ENCODE measurements around the gene MAP4K5. TPM values are rescaled to one million over a fixed set of nuclear protein-coding genes. Genes with fewer than 3 reads are reported as not detected.
"Not testable (repeated sequence)": the region's sequence is repeated elsewhere in the genome, so short reads cannot be mapped to it uniquely, and the experiment has no call there.

Gene MAP4K5
- total RNA-seq, 3 donors from 2014 or later: 47.3 to 55.1 (median 48.5) TPM

GRCh38 chr14:50524731-50525515 is 7.4 kb downstream of the MAP4K5 start:
- Mint-ChIP-seq H3K36me3 (ENCODE audit: insufficient read depth) (peaks cover 22% of the 10 kb centered on the region), H3K4me1 (ENCODE audit: low read depth) (peaks cover 79% of the 10 kb centered on the region), H3K4me3 (peak overlapping the region; percentile 57), H3K27me3 (ENCODE audit: low read depth) (no peaks in the 10 kb centered on the region), H3K9me3 (no peaks in the 10 kb centered on the region)
- DNase-seq (no peak), ATAC-seq (no peak)

GRCh38 chr14:50524060-50524459 is 8.3 kb downstream of the MAP4K5 start:
- Mint-ChIP-seq H3K9me3 (no peaks in the 10 kb centered on the region), H3K27me3 (ENCODE audit: low read depth) (no peaks in the 10 kb centered on the region), H3K4me3 (peak overlapping the region; percentile 57), H3K36me3 (ENCODE audit: insufficient read depth) (peaks cover 21% of the 10 kb centered on the region), H3K4me1 (ENCODE audit: low read depth) (peaks cover 74% of the 10 kb centered on the region)
- ATAC-seq: peak; percentile 10 to 38
- no peak for DNase-seq

GRCh38 chr14:50523271-50524041 is 8.9 kb downstream of the MAP4K5 start:
- no peaks in the 10 kb centered on the region for H3K27me3 Mint-ChIP-seq (ENCODE audit: low read depth)
- DNase-seq (no peak), ATAC-seq (no peak)
- peaks cover 69% of the 10 kb centered on the region for H3K4me1 Mint-ChIP-seq (ENCODE audit: low read depth)
- H3K4me3 Mint-ChIP-seq: peak overlapping the region; percentile 57
- no peaks in the 10 kb centered on the region for H3K9me3 Mint-ChIP-seq
- H3K36me3 Mint-ChIP-seq (ENCODE audit: insufficient read depth): peaks cover 21% of the 10 kb centered on the region

- no peaks in the 10 kb centered on the region for H3K9me3 Mint-ChIP-seq
- H3K4me3 Mint-ChIP-seq: peak overlapping the region; percentile 42
- peaks cover 66% of the 10 kb centered on the region for H3K4me1 Mint-ChIP-seq (ENCODE audit: low read depth)
- peak; percentile 81 to 82 for ATAC-seq
- no peaks in the 10 kb centered on the region for H3K27me3 Mint-ChIP-seq (ENCODE audit: low read depth)
- no peak for DNase-seq
- peaks cover 21% of the 10 kb centered on the region for H3K36me3 Mint-ChIP-seq (ENCODE audit: insufficient read depth)
These were observed 10.4 kb downstream of the MAP4K5 start for GRCh38 chr14:50521912-50522341.

GRCh38 chr14:50520947-50521815 is 11.2 kb downstream of the MAP4K5 start:
- peak; percentile 47 for DNase-seq
- H3K4me1 Mint-ChIP-seq (ENCODE audit: low read depth): peaks cover 64% of the 10 kb centered on the region
- H3K36me3 Mint-ChIP-seq (ENCODE audit: insufficient read depth): peaks cover 19% of the 10 kb centered on the region
- peak; percentile 76 to 79 for ATAC-seq
- H3K4me3 Mint-ChIP-seq: peak overlapping the region; percentile 48
- no peaks in the 10 kb centered on the region for H3K27me3 Mint-ChIP-seq (ENCODE audit: low read depth)
- H3K9me3 Mint-ChIP-seq: no peaks in the 10 kb centered on the region

GRCh38 chr14:50516091-50516490 is 16.3 kb downstream of the MAP4K5 start:
- peaks cover 30% of the 10 kb centered on the region for H3K4me1 Mint-ChIP-seq (ENCODE audit: low read depth)
- no peaks in the 10 kb centered on the region for H3K27me3 Mint-ChIP-seq (ENCODE audit: low read depth)
- H3K36me3 Mint-ChIP-seq (ENCODE audit: insufficient read depth): peaks cover 9% of the 10 kb centered on the region
- ATAC-seq: no peak
- H3K4me3 Mint-ChIP-seq: no peak overlapping the region
- peaks cover 4% of the 10 kb centered on the region for H3K9me3 Mint-ChIP-seq
- no peak for DNase-seq

GRCh38 chr14:50512463-50512862 is 19.9 kb downstream of the MAP4K5 start:
- ATAC-seq (no peak), DNase-seq (no peak)
- H3K4me1 Mint-ChIP-seq (ENCODE audit: low read depth): peaks cover 32% of the 10 kb centered on the region
- H3K4me3 Mint-ChIP-seq: no peak overlapping the region
- peaks cover 16% of the 10 kb centered on the region for H3K36me3 Mint-ChIP-seq (ENCODE audit: insufficient read depth)
- peaks cover 4% of the 10 kb centered on the region for H3K9me3 Mint-ChIP-seq
- H3K27me3 Mint-ChIP-seq (ENCODE audit: low read depth): no peaks in the 10 kb centered on the region

- H3K9me3 Mint-ChIP-seq: peaks cover 4% of the 10 kb centered on the region
- no peaks in the 10 kb centered on the region for H3K27me3 Mint-ChIP-seq (ENCODE audit: low read depth)
- no peak for DNase-seq
- H3K36me3 Mint-ChIP-seq (ENCODE audit: insufficient read depth): peaks cover 16% of the 10 kb centered on the region
- H3K4me1 Mint-ChIP-seq (ENCODE audit: low read depth): peaks cover 31% of the 10 kb centered on the region
- no peak for ATAC-seq
- H3K4me3 Mint-ChIP-seq: no peak overlapping the region
These were observed 22.2 kb downstream of the MAP4K5 start for GRCh38 chr14:50510157-50510556.

GRCh38 chr14:50507078-50507477 is 25.3 kb downstream of the MAP4K5 start:
- DNase-seq; H3K4me3 Mint-ChIP-seq; H3K27me3 Mint-ChIP-seq (ENCODE audit: low read depth); ATAC-seq; H3K9me3 Mint-ChIP-seq: not testable (repeated sequence)
- Mint-ChIP-seq H3K4me1 (ENCODE audit: low read depth) (peaks cover 27% of the 10 kb centered on the region), H3K36me3 (ENCODE audit: insufficient read depth) (peaks cover 21% of the 10 kb centered on the region)

GRCh38 chr14:50501642-50502041 is 30.7 kb downstream of the MAP4K5 start:
- no peaks in the 10 kb centered on the region for H3K9me3 Mint-ChIP-seq

GRCh38 chr14:50497351-50497750 is 35.0 kb downstream of the MAP4K5 start:
- Mint-ChIP-seq H3K4me1 (ENCODE audit: low read depth) (peaks cover 7% of the 10 kb centered on the region), H3K36me3 (ENCODE audit: insufficient read depth) (peaks cover 32% of the 10 kb centered on the region), H3K9me3 (no peaks in the 10 kb centered on the region), H3K4me3 (no peak overlapping the region), H3K27me3 (ENCODE audit: low read depth) (no peaks in the 10 kb centered on the region)
- ATAC-seq (no peak), DNase-seq (no peak)

More at GRCh38 chr14:50501642-50502041, 30.7 kb downstream of the MAP4K5 start:
- Mint-ChIP-seq H3K4me1 (ENCODE audit: low read depth) (peaks cover 8% of the 10 kb centered on the region), H3K4me3 (no peak overlapping the region), H3K36me3 (ENCODE audit: insufficient read depth) (peaks cover 28% of the 10 kb centered on the region), H3K27me3 (ENCODE audit: low read depth) (no peaks in the 10 kb centered on the region)
- no peak for ATAC-seq
- no peak for DNase-seq

- no peaks in the 10 kb centered on the region for H3K27me3 Mint-ChIP-seq (ENCODE audit: low read depth)
- H3K36me3 Mint-ChIP-seq (ENCODE audit: insufficient read depth): peaks cover 11% of the 10 kb centered on the region
- ATAC-seq (no peak), DNase-seq (no peak)
- peaks cover 3% of the 10 kb centered on the region for H3K4me1 Mint-ChIP-seq (ENCODE audit: low read depth)
- H3K4me3 Mint-ChIP-seq: no peak overlapping the region
- no peaks in the 10 kb centered on the region for H3K9me3 Mint-ChIP-seq
These were observed 42.5 kb downstream of the MAP4K5 start for GRCh38 chr14:50489851-50490250.

- no peaks in the 10 kb centered on the region for H3K9me3 Mint-ChIP-seq
- no peaks in the 10 kb centered on the region for H3K27me3 Mint-ChIP-seq (ENCODE audit: low read depth)
- no peak for DNase-seq
- no peak for ATAC-seq
- peaks cover 9% of the 10 kb centered on the region for H3K36me3 Mint-ChIP-seq (ENCODE audit: insufficient read depth)
- H3K4me3 Mint-ChIP-seq: no peak overlapping the region
- peaks cover 3% of the 10 kb centered on the region for H3K4me1 Mint-ChIP-seq (ENCODE audit: low read depth)
These were observed 43.8 kb downstream of the MAP4K5 start for GRCh38 chr14:50488521-50488920.

GRCh38 chr14:50479041-50479440 is 53.3 kb downstream of the MAP4K5 start:
- Mint-ChIP-seq H3K9me3 (peaks cover 9% of the 10 kb centered on the region), H3K36me3 (ENCODE audit: insufficient read depth) (peaks cover 45% of the 10 kb centered on the region), H3K4me1 (ENCODE audit: low read depth) (no peaks in the 10 kb centered on the region), H3K4me3 (no peak overlapping the region), H3K27me3 (ENCODE audit: low read depth) (no peaks in the 10 kb centered on the region)
- no peak for DNase-seq
- ATAC-seq: no peak

Measured in activated T-cell treated with anti-CD3 and anti-CD28 coated beads, Interleukin-2, amount 50 U/mL, for 4 hours (primary cell).